GM12874 (cell line): ENCODE results near the gene NCOR1.

Source experiments
- TF ChIP-seq, protein P1 (sequence below): IDR thresholded peaks from 2 replicates; pipeline ENCODE4 v1.5.1; 2011; ENCODE audit warnings: low read depth, mild to moderate bottlenecking, control low read depth, low read length, moderate library complexity; ENCODE audit not compliant: insufficient read depth

Gene NCOR1

DNA sequence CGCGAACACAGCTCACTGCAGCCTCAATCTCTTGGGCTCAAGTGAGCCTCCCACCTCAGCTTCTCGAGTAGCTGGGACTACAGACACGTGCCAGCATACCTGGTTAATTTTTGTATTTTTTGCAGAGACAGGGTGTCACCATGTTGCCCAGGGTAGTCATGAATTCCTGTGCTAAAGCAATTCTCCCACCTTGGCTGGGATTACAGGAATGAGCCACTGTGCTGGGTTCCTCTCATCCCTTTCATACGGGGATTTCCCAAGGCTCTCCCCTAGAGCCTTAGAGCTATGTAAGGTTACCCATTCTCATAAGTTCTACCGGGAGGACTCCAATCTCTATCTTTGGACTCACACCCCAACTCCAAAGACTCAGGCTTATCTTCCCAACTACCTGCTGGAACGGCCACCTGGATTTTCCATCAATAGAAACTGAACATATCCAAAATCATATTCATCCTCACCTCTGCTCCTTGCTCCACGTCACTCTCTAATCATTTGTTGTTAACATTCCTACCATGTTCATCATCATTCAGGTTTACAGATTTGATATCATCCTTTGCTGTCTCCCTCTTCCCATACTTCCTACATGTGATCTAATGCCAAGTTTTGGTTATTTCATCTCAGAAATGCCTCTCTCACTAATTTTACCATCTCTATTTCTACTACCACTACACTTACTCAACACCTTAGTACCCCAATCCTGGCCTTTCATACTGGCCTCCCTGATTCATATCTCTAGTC lies 92.5 kb downstream of the NCOR1 start:
- TF ChIP-seq, protein P1, sequence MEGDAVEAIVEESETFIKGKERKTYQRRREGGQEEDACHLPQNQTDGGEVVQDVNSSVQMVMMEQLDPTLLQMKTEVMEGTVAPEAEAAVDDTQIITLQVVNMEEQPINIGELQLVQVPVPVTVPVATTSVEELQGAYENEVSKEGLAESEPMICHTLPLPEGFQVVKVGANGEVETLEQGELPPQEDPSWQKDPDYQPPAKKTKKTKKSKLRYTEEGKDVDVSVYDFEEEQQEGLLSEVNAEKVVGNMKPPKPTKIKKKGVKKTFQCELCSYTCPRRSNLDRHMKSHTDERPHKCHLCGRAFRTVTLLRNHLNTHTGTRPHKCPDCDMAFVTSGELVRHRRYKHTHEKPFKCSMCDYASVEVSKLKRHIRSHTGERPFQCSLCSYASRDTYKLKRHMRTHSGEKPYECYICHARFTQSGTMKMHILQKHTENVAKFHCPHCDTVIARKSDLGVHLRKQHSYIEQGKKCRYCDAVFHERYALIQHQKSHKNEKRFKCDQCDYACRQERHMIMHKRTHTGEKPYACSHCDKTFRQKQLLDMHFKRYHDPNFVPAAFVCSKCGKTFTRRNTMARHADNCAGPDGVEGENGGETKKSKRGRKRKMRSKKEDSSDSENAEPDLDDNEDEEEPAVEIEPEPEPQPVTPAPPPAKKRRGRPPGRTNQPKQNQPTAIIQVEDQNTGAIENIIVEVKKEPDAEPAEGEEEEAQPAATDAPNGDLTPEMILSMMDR = no peak

DNA sequence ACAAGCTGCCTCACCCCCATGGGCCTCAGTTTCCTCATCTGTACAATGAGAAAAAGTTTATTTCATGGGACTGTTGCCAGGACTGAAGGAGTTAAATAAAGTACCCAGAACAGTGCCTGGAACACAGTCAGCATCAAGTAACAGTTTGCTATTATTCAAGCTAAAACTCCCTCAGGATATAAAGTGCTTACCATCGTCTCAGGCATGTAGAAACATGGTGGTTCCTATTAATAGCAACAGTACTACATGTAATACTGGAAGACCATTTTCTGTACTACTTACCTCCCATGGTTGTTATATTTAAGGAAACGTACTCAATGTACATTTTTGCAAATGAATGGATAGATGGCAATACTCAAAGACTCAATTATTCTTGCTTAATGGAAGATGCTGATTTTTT lies 93.4 kb downstream of the NCOR1 start:
- TF ChIP-seq, protein P1 = no peak

DNA sequence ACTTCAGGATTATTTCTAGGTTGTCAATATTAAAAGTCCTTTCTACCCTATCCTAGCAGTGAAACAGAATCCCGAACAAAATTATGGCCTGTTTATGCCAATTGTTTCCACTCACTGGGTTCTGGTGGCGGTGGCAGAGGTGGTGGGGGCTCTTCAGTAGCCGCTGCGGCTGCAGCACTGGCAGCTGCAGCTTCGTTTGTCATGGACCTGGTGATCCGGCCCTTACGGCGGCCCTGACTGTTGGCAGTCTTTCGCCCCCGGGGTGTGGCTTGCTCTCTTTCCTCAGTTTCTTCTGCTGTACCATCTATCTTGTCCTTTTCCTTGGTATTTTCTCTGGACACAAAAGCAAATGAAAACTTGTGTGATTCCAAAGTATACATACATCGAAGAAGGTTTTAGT lies 94.4 kb downstream of the NCOR1 start:
- TF ChIP-seq, protein P1 = no peak

DNA sequence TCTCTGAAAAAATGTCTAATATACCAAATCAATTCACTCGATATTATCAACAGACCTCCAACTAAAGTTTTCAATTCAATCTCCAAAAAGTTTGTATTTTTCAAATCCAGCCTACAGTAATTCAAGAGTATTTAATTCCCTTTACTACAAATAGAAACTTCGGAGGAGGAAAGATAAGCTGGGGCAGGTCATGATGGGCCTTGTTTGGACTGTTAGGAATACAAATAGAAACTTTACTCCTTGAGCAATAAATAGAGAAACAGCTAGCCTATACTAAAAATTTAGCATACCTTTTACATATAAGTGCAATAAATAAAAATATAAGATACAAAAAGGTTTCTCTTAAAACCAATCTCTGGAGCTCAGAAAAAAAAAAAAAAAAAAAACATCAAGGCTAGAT lies 98.2 kb downstream of the NCOR1 start:
- TF ChIP-seq, protein P1 = no peak

DNA sequence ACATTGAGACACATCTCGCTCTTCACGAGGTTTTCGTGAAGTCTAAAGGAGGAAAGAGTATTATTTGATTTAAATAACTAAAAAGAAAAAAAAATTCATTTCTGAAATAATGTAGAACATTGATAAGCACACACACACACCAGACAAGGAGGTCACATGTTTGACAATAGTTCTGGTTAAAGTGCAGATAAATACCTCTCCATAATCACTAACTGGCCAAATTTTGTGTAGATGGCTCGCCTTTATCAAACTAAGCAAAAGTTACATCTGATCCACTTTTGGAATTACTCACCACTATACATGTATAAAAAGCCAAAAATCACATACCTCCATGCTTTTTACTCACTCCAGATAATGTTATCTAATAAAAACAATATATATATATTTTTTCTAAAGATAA lies 106.5 kb downstream of the NCOR1 start:
- TF ChIP-seq, protein P1 = no peak

DNA sequence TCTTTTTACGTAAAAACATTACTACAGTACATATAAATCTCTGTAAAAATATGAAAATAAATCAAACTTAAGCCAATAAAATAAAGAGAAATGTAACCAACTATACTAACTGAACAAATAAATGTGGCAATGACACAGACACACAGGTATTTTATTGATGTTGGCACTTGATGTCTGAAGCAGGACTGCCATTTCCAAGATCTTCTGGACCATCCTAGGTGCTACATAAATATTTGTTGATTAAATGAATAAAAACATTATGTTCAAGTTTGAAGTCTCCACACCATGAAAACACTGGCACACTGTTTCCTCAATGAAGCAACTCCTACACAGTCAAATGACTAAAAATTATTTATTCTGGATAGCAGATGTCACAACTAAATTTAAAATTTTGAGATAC lies 106.9 kb downstream of the NCOR1 start:
- TF ChIP-seq, protein P1 = no peak

DNA sequence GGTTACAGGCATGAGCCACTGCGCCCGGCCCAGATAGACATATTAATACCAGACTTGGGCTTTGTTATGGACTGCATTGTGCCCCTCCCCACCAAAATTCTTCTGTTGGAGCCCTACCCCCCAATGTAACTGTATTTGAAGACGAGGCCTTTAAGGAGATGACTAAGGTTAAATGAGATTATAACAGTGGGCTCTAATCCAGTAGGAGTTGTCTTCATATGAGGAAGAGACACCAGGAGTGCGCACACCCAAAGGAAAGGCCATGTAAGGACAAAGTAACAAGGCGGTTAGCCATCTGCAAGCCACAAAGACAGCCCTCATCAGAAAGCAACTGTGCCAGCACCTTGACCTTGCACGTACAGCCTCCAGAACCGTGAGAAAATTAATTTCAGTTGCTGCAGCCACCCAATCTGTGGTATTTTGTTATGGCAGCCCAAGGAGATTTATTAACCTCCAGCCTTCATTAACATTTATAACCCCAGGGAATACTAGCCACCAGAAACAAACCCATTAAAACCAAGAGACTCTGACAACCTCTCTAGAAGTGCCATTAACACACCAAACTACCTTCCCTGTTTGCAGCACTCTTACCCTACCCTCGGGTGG lies 108.1 kb downstream of the NCOR1 start:
- TF ChIP-seq, protein P1 = no peak
